Measurements from ENCODE around the gene HDAC10.

Gene HDAC10

GRCh38 chr22:50267591-50268390, 16.7 kb upstream of the HDAC10 start:
- Histone ChIP-seq H3K27me3 (replicated peaks; ENCODE audit: control insufficient read depth, insufficient read depth, low read length) (peaks cover 7% of the 10 kb centered on the region), H3K4me1 (ENCODE audit: control insufficient read depth, insufficient read depth, low read length) (peaks cover 28% of the 10 kb centered on the region), H3K4me3 (ENCODE audit: low read length) (peak overlapping the region; percentile 67), H3K9me3 (ENCODE audit: control insufficient read depth, low read length) (no peaks in the 10 kb centered on the region), H3K36me3 (ENCODE audit: control insufficient read depth, insufficient read depth, low read length, severe bottlenecking) (no peaks in the 10 kb centered on the region), H3K9ac (ENCODE audit: low read length) (peak overlapping the region; percentile 66)
- peak; percentile 76 for DNase-seq (ENCODE audit: low read depth)

- DNase-seq (ENCODE audit: low read depth) = no peak
- peaks cover 7% of the 10 kb centered on the region for H3K27me3 ChIP-seq (replicated peaks; ENCODE audit: control insufficient read depth, insufficient read depth, low read length)
Observed at GRCh38 chr22:50266994-50267393, 15.9 kb upstream of the HDAC10 start.

GRCh38 chr22:50264946-50265669, 14.0 kb upstream of the HDAC10 start:
- Histone ChIP-seq H3K9me3 (ENCODE audit: control insufficient read depth, low read length) (no peaks in the 10 kb centered on the region), H3K27me3 (replicated peaks; ENCODE audit: control insufficient read depth, insufficient read depth, low read length) (peaks cover 7% of the 10 kb centered on the region), H3K9ac (ENCODE audit: low read length) (no peak overlapping the region), H3K4me3 (ENCODE audit: low read length) (no peak overlapping the region), H3K36me3 (ENCODE audit: control insufficient read depth, insufficient read depth, low read length, severe bottlenecking) (no peaks in the 10 kb centered on the region), H3K4me1 (ENCODE audit: control insufficient read depth, insufficient read depth, low read length) (peaks cover 28% of the 10 kb centered on the region)
- DNase-seq (ENCODE audit: low read depth) = no peak

More at GRCh38 chr22:50266994-50267393, 15.9 kb upstream of the HDAC10 start:
- peaks cover 31% of the 10 kb centered on the region for H3K4me1 ChIP-seq (ENCODE audit: control insufficient read depth, insufficient read depth, low read length)
- H3K36me3 ChIP-seq (ENCODE audit: control insufficient read depth, insufficient read depth, low read length, severe bottlenecking) = no peaks in the 10 kb centered on the region
- H3K9me3 ChIP-seq (ENCODE audit: control insufficient read depth, low read length) = no peaks in the 10 kb centered on the region
- H3K9ac ChIP-seq (ENCODE audit: low read length) = no peak overlapping the region
- no peak overlapping the region for H3K4me3 ChIP-seq (ENCODE audit: low read length)

GRCh38 chr22:50264104-50264745, 13.2 kb upstream of the HDAC10 start:
- Histone ChIP-seq H3K27me3 (replicated peaks; ENCODE audit: control insufficient read depth, insufficient read depth, low read length) (peaks cover 7% of the 10 kb centered on the region), H3K9me3 (ENCODE audit: control insufficient read depth, low read length) (no peaks in the 10 kb centered on the region)
- no peak for DNase-seq (ENCODE audit: low read depth)

GRCh38 chr22:50262973-50263617, 12.0 kb upstream of the HDAC10 start:
- Histone ChIP-seq H3K36me3 (ENCODE audit: control insufficient read depth, insufficient read depth, low read length, severe bottlenecking) (no peaks in the 10 kb centered on the region), H3K27me3 (replicated peaks; ENCODE audit: control insufficient read depth, insufficient read depth, low read length) (peaks cover 7% of the 10 kb centered on the region), H3K4me1 (ENCODE audit: control insufficient read depth, insufficient read depth, low read length) (peaks cover 13% of the 10 kb centered on the region), H3K9me3 (ENCODE audit: control insufficient read depth, low read length) (no peaks in the 10 kb centered on the region), H3K4me3 (ENCODE audit: low read length) (no peak overlapping the region), H3K9ac (ENCODE audit: low read length) (no peak overlapping the region)
- DNase-seq (ENCODE audit: low read depth) = no peak

More at GRCh38 chr22:50264104-50264745, 13.2 kb upstream of the HDAC10 start:
- Histone ChIP-seq H3K9ac (ENCODE audit: low read length) (no peak overlapping the region), H3K4me1 (ENCODE audit: control insufficient read depth, insufficient read depth, low read length) (peaks cover 24% of the 10 kb centered on the region), H3K4me3 (ENCODE audit: low read length) (no peak overlapping the region), H3K36me3 (ENCODE audit: control insufficient read depth, insufficient read depth, low read length, severe bottlenecking) (no peaks in the 10 kb centered on the region)

- Histone ChIP-seq H3K9ac (ENCODE audit: low read length) (no peak overlapping the region), H3K9me3 (ENCODE audit: control insufficient read depth, low read length) (no peaks in the 10 kb centered on the region), H3K36me3 (ENCODE audit: control insufficient read depth, insufficient read depth, low read length, severe bottlenecking) (no peaks in the 10 kb centered on the region), H3K4me3 (ENCODE audit: low read length) (no peak overlapping the region), H3K27me3 (replicated peaks; ENCODE audit: control insufficient read depth, insufficient read depth, low read length) (peaks cover 7% of the 10 kb centered on the region), H3K4me1 (ENCODE audit: control insufficient read depth, insufficient read depth, low read length) (peaks cover 10% of the 10 kb centered on the region)
- DNase-seq (ENCODE audit: low read depth) = peak; percentile 19
Observed at GRCh38 chr22:50262460-50262911, 11.4 kb upstream of the HDAC10 start.

GRCh38 chr22:50261615-50262459, 10.8 kb upstream of the HDAC10 start, which contains the start of gene MAPK12:
MAPK12 (minus strand) TSS chr22:50261683; CDS start chr22:50261509, 174 bp downstream.
- DNase-seq (ENCODE audit: low read depth) = peak; percentile 66
- no peaks in the 10 kb centered on the region for H3K9me3 ChIP-seq (ENCODE audit: control insufficient read depth, low read length)
- H3K27me3 ChIP-seq (replicated peaks; ENCODE audit: control insufficient read depth, insufficient read depth, low read length) = peaks cover 5% of the 10 kb centered on the region
- H3K4me3 ChIP-seq (ENCODE audit: low read length) = peak within 1 kb of the TSS; percentile 80
- peaks cover 10% of the 10 kb centered on the region for H3K4me1 ChIP-seq (ENCODE audit: control insufficient read depth, insufficient read depth, low read length)
- peak within 1 kb of the TSS; percentile 84 for H3K9ac ChIP-seq (ENCODE audit: low read length)
- H3K36me3 ChIP-seq (ENCODE audit: control insufficient read depth, insufficient read depth, low read length, severe bottlenecking) = no peaks in the 10 kb centered on the region

- Histone ChIP-seq H3K36me3 (ENCODE audit: control insufficient read depth, insufficient read depth, low read length, severe bottlenecking) (no peaks in the 10 kb centered on the region), H3K9ac (ENCODE audit: low read length) (peak overlapping the region; percentile 84), H3K9me3 (ENCODE audit: control insufficient read depth, low read length) (no peaks in the 10 kb centered on the region), H3K27me3 (replicated peaks; ENCODE audit: control insufficient read depth, insufficient read depth, low read length) (no peaks in the 10 kb centered on the region), H3K4me1 (ENCODE audit: control insufficient read depth, insufficient read depth, low read length) (peaks cover 10% of the 10 kb centered on the region), H3K4me3 (ENCODE audit: low read length) (peak overlapping the region; percentile 80)
- peak; percentile 83 for DNase-seq (ENCODE audit: low read depth)
Observed at GRCh38 chr22:50260801-50261614, 9.9 kb upstream of the HDAC10 start.

GRCh38 chr22:50260434-50260800, 9.4 kb upstream of the HDAC10 start:
- peak; percentile 39 for DNase-seq (ENCODE audit: low read depth)
- H3K36me3 ChIP-seq (ENCODE audit: control insufficient read depth, insufficient read depth, low read length, severe bottlenecking) = no peaks in the 10 kb centered on the region
- no peaks in the 10 kb centered on the region for H3K27me3 ChIP-seq (replicated peaks; ENCODE audit: control insufficient read depth, insufficient read depth, low read length)

More at GRCh38 chr22:50260434-50260800, 9.4 kb upstream of the HDAC10 start:
- no peaks in the 10 kb centered on the region for H3K9me3 ChIP-seq (ENCODE audit: control insufficient read depth, low read length)
- H3K9ac ChIP-seq (ENCODE audit: low read length) = peak overlapping the region; percentile 84
- peak overlapping the region; percentile 80 for H3K4me3 ChIP-seq (ENCODE audit: low read length)
- peaks cover 10% of the 10 kb centered on the region for H3K4me1 ChIP-seq (ENCODE audit: control insufficient read depth, insufficient read depth, low read length)

All from adipocyte (in vitro differentiated cells).